ENCODE data around the gene RUBCNL. TPM values are rescaled to one million over a fixed set of nuclear protein-coding genes. Genes with fewer than 3 reads are reported as not detected.
A peak's percentile ranks its signal among the peaks of the same experiment; 100 is the strongest.

RUBCNL gene
- polyA plus RNA-seq, 10 donors, result 1.6 to 6.0 (median 3.2) TPM

DNA sequence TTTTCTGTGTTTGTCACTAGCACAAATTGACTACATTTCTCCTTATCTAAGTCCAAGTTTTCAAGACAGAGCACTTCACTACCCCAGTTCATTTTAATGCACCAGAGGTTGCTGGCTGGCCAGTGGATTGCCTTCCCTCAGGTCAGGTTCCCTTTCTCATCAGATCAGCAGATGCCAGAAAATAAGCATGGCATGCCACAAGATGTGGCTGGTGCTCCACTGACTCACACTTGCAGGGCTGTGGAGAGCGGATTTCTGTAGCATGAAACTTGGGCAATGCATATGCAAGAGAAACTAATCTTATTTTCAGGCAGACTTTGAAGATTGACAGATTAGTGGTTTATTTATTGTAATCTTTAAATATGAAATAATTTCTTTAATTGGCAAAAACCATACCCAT, 79.5 kb downstream of the RUBCNL start:
- no peak for DNase-seq

- no peak for DNase-seq
These were observed 82.5 kb downstream of the RUBCNL start for GRCh38 chr13:46304546-46304945.

- no peak for DNase-seq
These were observed 83.2 kb downstream of the RUBCNL start for GRCh38 chr13:46303742-46304385.

- peak in 1 of 3 donors; percentile 6 for DNase-seq
These were observed 89.7 kb downstream of the RUBCNL start for GRCh38 chr13:46297361-46297811.

DNA sequence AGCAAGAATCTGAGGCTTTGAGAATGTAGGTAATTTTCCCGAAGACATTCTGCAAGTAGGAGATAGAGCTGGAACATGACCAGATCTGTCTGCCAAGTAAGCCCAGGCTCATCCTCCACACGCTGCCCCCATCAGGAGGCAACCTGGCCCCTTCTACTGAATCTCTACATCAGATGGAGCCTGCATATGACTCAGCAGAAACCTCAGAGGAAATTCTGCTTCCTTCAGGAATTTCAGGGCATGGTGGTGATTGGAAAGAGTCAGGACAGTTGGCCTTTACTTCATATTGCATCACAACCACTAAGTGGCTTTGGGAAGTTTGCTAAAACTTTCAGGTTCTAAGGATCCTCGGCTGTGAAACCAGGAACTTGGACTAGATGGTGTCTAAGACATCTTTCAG, 90.1 kb downstream of the RUBCNL start:
- peak in 1 of 3 donors; percentile 92 for DNase-seq

GRCh38 chr13:46296115-46296822, 90.8 kb downstream of the RUBCNL start:
- DNase-seq, result peak in 2 of 3 donors; percentile 15 to 90

GRCh38 chr13:46295491-46296114, 91.4 kb downstream of the RUBCNL start:
- DNase-seq, result peak; percentile 12 to 52 (median 19)

GRCh38 chr13:46293436-46293835, 93.6 kb downstream of the RUBCNL start:
- DNase-seq, result no peak

Other genes with a start within 250 kb of the RUBCNL start
- 10 to 100 TPM in 8 of 10 donors, 1 to 10 TPM in 2; 7.2 to 34.3 (median 12.9) TPM for gene LCP1, start 205.1 kb downstream of the RUBCNL start, polyA plus RNA-seq (ENCODE audit: insufficient read length in 10 of 10)
- gene LRRC63, start 175.3 kb downstream of the RUBCNL start, polyA plus RNA-seq (ENCODE audit: insufficient read length in 10 of 10), result under 1 TPM in 5 of 10 donors, not detected in 5; 0.11 to 0.25 (median 0.14) TPM
- 10 to 100 TPM; 17.4 to 26.1 (median 21.4) TPM for gene LRCH1, start 165.9 kb upstream of the RUBCNL start, polyA plus RNA-seq (ENCODE audit: insufficient read length in 10 of 10)

Data from muscle of back (tissue), 11 donors.